Ishikawa (cell line): Measurements from ENCODE around the gene NEGR1.

Experiments used
- CEBPB ChIP-seq: IDR thresholded peaks from 2 replicates; pipeline ENCODE4 v1.6.1; 2012
- CREB1 ChIP-seq: IDR thresholded peaks from 2 replicates; pipeline ENCODE4 v1.6.1; 2012; ENCODE audit warnings: low read depth
- EP300 ChIP-seq: IDR thresholded peaks from 2 replicates; pipeline ENCODE4 v1.6.1; 2012; ENCODE audit warnings: borderline replicate concordance
- MAX ChIP-seq: IDR thresholded peaks from 2 replicates; pipeline ENCODE4 v1.6.1; 2012
- RAD21 ChIP-seq: IDR thresholded peaks from 2 replicates; pipeline ENCODE4 v1.6.1; 2012; ENCODE audit warnings: low read depth
- TAF1 ChIP-seq: IDR thresholded peaks from 2 replicates; pipeline ENCODE4 v1.6.1; 2012; ENCODE audit warnings: low read depth, mild to moderate bottlenecking
- YY1 ChIP-seq: IDR thresholded peaks from 2 replicates; pipeline ENCODE4 v1.6.1; 2012; ENCODE audit warnings: low read depth

GRCh38 chr1:72235062-72235461 is 47.3 kb downstream of the NEGR1 start:
- TF ChIP-seq RAD21, result no peak
- TF ChIP-seq TAF1, result no peak
- no peak for TF ChIP-seq CREB1
- no peak for TF ChIP-seq YY1
- TF ChIP-seq EP300, result no peak
- no peak for TF ChIP-seq CEBPB
- no peak for TF ChIP-seq MAX
